GM18526 (cell line): Measurements from ENCODE around the gene GALNT9.

Experiments
- POLR2A ChIP-seq: IDR thresholded peaks from 3 replicates; pipeline ENCODE4 v1.6.1; 2011; ENCODE audit not compliant: insufficient read length; ENCODE audit errors: extremely low read depth

The GALNT9 gene

DNA sequence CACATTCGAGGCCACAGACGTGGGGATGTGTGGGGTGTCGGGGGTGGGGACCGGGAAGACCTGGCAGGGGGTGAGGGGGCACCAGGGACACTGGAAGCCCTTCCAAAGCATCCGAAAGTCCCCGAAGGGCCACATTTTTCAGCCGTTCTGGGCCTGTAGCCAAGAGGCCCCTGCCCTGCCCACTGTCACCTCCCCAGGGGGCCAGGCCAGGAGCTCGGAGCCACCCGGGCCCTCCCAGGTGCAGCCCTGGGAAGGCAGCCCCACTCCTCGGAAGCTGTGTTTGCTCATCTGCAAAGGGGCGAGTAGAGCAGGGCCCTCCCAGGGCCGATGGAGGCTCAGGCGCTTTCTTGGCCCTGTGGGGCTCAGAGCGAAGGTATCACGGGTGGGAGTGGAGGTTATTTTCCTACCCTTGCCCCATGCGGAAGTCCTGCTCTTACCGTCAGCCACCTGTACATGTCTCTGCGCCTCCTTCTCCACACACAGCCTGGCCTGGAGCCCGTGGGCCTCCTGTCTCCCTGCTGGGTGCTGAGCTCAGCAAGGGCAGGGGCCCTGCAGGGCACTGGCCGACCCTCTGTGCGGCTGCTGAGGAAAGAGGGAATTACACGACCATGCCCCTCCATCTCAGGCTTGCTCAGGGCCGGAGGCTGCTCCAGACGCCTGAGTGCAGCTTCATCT is 158.0 kb downstream of the GALNT9 start:
- no peak for TF ChIP-seq POLR2A

DNA sequence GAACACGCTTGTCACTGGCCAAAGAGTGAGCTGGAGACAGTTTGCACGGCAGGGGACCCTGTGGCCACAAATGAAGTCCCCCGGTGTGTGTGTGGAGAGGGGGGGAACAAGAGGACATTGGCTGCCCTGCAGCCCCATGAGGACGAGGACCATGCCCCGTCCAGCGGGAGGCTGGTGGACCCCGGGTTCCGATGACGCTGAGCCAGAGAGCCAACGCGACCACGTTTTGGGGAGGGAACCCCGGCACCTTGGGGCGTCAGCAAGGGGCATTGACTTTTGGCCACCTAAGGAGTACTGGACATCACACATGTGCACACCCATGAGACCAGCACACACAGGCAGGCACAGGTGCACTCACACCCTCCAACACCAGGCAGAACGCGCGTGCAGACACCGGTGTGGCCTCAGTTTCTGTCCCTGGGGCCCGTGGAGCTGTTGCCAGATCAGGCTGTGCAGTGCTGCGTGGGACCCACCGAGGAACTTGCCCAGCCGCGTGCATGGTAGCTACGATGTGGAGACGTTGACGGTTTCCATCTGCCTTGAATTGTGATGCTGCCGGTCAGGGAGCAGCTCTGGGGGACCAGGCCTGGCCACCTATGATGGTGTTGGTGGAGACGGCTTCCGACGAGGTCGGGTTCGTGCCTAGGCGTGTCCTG is 158.6 kb downstream of the GALNT9 start:
- TF ChIP-seq POLR2A, result no peak

DNA sequence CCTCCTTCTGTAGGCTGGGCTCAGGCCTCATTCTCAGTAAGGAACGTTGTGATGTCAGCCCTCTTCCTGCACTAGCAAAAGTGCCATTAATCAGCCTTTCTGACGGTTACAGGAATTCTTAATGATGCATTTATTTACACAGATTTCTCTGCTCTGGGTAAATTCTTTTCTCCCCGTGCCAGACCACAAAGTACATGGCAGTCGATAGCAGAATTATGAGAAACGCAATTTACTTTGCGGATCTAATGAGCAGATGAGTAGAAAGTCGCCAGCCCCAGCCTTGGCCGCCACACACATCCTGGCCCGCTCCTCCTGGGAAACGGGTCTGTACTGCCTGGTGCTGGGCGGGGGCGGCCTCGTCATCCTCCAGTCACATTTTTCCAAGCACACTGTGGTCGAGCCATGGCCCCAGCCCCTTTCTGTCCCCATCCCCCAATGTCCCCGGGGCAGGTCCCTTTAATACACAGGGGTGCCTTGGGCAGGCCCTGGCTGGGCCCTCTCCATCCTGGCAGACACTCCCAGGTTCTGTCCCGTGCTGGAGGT is 159.2 kb downstream of the GALNT9 start:
- TF ChIP-seq POLR2A, result no peak

DNA sequence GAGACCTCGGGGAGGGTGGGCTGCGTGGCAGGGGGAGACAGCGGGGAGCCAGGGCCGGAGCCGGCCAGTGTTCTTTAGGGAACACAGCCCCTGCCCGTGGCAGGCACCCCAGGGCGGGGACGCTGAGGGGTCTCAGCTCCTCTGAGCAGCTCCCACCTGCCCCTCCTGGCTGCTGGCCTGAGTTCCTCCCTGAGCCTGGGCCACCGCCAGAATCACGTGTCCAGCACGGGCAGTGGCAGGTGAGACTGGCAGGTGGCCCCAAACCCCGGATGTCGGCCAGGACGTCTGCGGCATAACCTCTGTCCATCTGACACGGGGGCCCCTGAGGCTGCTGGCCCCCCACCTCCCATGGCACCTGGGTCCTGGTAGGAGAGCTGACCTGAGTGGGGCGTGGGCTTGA is 160.0 kb downstream of the GALNT9 start:
- TF ChIP-seq POLR2A, result no peak

DNA sequence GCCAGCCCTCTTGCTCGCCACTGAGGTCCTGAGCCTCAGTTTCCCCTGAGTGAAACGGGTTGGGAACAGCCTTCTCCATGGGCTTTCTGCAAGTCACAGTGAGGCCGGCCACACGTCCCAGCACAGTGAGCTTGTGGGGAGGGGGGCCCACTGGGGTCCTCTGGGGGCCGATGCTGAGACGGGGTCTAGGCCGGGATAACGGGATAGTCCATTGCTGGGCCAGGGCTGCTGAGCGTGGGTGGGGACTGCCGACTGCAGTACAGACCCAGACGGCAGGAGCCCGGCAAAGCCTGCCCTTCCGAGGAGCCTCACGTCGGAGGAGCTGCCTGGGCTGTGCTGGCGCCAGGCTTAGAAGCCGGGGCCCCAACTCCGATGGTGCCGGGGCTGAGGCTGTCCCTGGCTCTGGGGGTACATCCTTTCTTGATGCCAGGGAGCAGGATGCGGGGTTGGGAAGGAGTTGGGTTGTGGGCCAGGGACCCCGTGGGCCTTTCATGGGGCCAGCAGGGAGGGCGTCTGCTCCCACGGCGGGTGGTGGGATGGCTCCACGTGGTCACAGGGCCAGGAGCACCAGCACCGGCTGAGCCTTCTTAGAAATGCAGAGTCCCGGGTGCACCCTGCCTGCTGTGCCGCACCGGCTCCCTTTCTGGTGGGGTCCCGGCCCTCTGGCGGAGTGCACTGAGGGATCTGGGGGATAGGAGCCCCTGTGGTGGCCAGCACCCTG is 160.9 kb downstream of the GALNT9 start:
- TF ChIP-seq POLR2A, result no peak

DNA sequence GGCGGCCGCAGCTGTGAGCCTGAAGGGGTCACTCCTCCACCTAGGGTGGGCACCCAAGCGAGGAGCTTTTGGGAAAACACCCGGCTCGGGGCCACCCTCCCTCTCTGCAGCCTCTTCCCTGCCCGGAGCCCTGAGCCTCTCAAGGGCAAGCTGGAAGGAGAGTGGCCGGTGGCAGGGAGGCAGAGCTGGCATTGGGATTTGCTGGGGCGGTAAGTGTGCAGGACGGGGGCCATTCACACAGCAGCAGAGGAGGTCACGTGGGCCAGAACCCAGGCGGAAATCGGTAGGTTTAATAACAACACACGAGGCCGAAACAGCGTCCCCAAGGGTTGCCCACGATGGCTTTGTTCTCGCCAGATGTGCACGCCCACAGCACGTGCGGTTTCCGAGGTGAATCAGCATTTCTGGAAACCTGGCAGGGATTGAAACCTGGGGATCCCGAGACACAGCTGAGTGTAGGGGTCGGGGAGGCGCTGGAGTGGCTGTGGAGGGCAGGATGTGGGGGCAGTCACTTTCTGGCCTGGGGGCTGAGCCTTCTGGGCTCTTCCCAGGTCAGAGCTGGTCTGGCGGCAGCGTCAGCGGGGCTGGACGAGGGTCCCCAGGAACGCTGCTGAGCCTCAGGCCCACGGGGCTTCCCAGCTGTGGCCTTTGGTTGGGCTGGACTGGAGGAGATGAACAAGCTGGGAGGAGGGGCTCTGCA is 161.6 kb downstream of the GALNT9 start:
- no peak for TF ChIP-seq POLR2A

DNA sequence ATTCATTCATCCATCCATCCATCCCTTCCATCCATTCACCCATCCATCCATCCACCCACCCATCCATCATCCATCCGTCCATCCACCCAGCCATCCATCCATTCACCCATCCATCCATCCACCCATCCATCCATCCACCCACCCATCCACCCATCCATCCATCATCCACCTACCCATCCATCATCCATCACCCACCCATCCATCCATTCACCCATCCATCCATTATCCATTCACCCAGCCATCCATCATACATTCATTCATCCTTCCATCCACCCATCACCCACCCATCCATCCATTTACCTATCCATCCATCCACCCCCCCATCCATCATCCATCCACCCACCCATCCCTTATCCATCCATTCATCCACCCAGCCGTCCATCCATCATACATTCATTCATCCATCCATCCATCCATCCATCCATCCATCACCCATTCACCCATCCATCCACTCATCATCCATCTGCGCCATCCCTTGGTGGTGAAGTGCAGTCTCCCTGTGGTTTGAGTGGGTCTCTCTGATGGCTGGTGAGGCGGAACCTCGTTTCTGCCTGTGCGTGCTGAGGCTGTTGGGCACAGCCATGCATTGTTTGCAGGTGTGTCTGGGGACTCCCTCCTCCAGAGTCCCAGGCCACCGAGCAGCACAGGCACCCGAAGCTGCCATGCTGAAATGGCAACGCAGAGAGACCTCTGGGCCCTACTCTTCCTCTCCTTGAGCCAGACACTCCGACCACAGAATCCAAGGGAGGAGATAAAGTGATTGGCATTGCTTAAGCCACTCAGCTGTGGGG is 162.4 kb downstream of the GALNT9 start:
- TF ChIP-seq POLR2A, result no peak

DNA sequence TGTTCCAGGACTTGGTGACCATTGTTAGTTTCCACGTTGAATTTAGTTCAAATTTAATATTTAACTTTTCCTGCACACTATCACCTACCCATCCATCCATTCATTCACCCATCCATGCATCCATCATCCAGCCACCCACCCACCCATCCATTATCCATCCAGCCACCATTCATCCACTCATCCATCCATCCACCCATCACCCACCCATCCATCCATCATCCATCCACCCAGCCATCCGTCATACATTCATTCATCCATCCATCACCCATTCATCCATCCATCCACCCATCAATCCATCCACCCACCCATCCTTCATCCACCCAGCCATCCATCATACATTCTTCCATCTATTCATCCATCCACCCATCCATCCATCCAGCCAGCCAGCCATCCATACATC is 163.3 kb downstream of the GALNT9 start:
- TF ChIP-seq POLR2A, result no peak

DNA sequence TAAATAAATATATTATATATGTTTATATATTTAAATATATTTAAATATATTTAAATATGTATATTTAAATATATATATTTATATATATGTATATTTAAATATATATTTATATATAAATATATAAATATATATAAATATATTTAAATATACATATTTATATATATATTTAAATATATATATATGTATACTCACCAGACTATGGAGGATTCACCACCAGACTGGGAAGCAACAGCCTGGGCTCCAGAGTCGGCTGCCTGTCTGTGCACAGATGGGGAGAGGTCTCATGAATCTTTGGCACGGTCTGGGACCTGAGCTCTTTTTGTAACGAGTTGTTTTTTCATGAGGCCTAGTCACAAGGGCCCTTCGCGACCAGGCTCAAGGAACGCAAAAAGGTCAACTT is 163.8 kb downstream of the GALNT9 start:
- TF ChIP-seq POLR2A, result no peak

DNA sequence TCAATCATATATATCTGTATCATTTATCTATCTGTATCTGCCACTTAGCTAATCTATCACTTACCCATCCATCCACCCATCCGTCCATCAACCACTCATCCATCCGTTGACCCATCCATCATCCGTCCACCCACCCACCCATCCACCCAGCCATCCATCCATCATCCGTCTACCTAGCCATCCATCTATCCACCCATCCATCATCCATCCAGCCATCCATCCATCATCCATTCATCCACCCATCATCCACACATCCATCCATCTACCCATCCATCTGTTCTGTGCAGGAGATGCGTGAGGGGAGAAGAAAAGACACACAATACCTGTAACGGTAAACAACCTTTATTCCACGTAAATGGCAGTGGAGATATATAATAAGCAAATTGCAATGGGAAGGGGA is 165.0 kb downstream of the GALNT9 start:
- TF ChIP-seq POLR2A, result no peak

DNA sequence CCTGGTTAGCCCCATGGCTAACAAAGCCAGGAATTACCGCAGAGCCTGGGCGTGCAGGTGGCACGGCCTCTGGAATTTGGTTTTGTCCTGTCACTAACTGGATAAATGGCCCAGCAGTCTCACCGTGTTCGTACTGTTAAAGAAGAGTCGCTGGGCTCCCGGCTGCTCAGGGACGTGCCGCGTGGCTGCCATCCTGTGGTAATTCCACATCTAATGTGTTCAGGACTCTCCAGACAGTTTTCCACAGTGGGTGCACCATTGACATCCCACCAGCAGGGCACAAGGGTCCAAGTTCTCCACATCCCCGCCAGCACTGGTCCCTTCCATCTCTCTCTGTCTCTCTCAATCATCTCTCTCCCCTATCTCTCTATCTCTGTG is 165.5 kb downstream of the GALNT9 start:
- TF ChIP-seq POLR2A, result no peak

DNA sequence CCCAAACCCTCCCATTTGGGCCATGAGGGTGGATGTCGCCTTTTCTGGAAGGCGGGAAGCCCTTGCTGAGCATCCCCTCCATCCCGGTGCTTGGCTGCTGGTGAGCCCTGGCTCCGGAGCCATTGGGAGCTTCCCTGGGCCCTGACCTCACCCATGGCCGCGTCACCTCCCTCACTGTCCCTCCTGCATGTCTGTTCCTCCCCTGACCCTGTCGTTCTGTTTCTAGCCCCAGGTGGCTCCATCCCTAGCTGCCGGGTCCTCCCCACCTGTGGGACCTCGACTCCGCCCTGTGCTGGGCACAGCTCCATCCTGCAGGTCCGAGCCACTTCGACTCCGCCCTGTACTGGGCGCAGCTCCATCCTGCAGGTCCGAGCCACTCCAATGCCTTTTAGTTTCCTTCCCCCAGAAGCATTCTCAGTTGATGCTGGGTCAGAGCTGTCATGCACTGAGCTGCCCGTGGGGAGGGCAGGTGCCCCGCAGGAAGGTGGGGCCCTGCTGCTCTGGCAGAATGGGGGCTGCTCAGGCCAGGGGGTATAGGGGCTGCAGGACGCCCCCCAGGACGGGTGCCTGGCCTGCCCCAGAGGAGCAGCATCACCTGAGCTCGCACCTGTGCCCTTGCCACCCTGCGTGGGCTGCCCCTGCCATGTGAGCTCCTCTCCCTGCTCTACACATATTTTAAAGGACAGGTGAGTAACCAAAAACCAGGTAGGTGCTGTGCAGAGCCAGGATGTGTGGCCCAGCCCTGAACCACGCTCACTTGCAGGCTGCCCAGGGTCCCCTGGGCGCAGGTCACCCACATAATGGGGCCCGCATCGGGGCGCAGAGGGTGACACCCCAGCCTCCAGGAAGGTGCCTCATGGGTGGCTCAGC is 166.1 kb downstream of the GALNT9 start:
- no peak for TF ChIP-seq POLR2A

DNA sequence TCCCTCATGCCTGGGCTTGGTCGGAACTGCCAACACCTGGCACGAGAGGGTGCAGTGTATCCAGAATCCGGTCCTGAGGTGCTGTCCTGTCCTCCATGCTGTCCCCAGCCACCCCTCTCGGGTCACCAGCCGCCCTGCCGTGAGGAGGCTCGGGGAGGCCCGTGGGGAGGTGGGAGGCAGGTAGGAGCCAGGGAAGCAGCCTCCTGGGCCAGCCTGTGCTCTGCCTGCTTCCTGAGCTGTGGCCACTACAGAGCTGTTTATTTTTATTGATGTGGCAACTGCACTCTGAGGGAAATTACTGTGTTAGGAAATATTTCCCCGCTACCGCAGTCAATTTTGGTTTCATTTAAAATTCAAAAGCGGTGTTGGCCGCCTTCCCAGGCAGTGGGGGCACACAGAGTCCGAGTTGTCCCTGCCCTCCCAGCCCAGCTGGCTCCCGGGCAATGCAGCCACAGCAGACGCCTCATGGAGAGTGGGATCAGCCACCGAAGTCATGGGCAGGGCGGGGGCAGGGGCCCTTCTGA is 166.8 kb downstream of the GALNT9 start:
- no peak for TF ChIP-seq POLR2A

DNA sequence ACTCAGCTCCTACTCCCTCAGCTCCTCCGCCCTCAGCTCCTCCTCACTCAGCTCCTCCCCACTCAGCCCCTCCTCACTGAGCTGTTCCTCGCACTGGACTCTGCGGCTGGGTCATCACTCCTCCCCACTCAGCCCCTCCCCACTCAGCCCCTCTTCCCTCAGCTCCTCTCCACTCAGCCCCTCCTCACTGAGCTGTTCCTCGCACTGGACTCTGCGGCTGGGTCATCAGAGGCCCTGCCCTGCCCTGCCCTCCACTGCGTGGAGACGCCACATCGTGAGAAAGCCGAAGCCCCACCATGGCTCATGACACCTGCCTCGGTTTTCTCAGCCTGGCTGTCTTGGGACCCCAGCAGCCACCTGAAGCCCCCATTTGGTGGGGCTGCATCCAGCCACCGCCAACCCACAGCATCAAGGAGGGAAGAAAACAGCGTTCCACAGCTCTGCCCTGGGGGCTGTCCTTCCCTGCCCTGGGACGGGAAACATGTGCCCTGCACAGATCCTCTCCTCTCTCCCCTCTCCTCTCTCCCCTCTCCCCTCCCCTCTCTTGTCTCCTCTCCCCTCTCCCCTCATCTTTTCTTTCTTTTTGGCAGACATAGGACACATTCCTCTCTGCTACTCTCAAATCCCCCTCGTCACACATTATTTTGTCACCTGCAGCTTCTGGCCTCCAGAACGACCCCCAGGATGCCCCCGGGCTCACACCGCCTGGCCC is 167.4 kb downstream of the GALNT9 start:
- no peak for TF ChIP-seq POLR2A
